Activated naive CD8-positive, alpha-beta T cell treated with anti-CD3 and anti-CD28 coated beads, Interleukin-2, amount 10 ng/mL, durations not matched to agents 7 days and 5 days (primary cell): ENCODE measurements around the gene ADAMTS5. TPM values are rescaled to one million over a fixed set of nuclear protein-coding genes. Genes with fewer than 3 reads are reported as not detected.

Experiments used
- ATAC-seq: fragments of 150-1000 bp; cut with Tn5 transposase; one replicate; pipeline ENCODE4 v1.10.0; 2021; ENCODE audit warnings: low read depth, moderate library complexity
- POLR2A ChIA-PET: fragments of 350-600 bp; sonication (Branson Sonifier 250); formaldehyde crosslinking; loops from one replicate; lab custom pipeline; 2021; ENCODE audit warnings: antibody characterized with exemption; lab: Charles Lee
- DNase-seq: peaks from one replicate; pipeline ENCODE4 v3.0.0; 2021
- H3K27ac Mint-ChIP-seq: one replicate; pipeline ENCODE4 v1.8.0; 2022; ENCODE audit warnings: mild to moderate bottlenecking, mixed read lengths
- H3K27me3 Mint-ChIP-seq: one replicate; pipeline ENCODE4 v1.8.0; 2022; ENCODE audit warnings: mild to moderate bottlenecking, moderate library complexity, mixed read lengths
- H3K36me3 Mint-ChIP-seq: one replicate; pipeline ENCODE4 v1.8.0; 2021; ENCODE audit warnings: mild to moderate bottlenecking, mixed read lengths
- H3K4me1 Mint-ChIP-seq: one replicate; pipeline ENCODE4 v1.8.0; 2021; ENCODE audit warnings: mixed read lengths
- H3K4me3 Mint-ChIP-seq: one replicate; pipeline ENCODE4 v1.8.0; 2022; ENCODE audit warnings: mild to moderate bottlenecking, moderate library complexity, mixed read lengths
- H3K9me3 Mint-ChIP-seq: one replicate; pipeline ENCODE4 v1.8.0; 2021; ENCODE audit warnings: mixed read lengths
- total RNA-seq, 2 experiments: library from RNA; stranded (reverse); gene quantifications; one replicate each; pipeline ENCODE4 v1.2.3, GENCODE V29; 2021

The ADAMTS5 gene
- total RNA-seq: not detected

DNA sequence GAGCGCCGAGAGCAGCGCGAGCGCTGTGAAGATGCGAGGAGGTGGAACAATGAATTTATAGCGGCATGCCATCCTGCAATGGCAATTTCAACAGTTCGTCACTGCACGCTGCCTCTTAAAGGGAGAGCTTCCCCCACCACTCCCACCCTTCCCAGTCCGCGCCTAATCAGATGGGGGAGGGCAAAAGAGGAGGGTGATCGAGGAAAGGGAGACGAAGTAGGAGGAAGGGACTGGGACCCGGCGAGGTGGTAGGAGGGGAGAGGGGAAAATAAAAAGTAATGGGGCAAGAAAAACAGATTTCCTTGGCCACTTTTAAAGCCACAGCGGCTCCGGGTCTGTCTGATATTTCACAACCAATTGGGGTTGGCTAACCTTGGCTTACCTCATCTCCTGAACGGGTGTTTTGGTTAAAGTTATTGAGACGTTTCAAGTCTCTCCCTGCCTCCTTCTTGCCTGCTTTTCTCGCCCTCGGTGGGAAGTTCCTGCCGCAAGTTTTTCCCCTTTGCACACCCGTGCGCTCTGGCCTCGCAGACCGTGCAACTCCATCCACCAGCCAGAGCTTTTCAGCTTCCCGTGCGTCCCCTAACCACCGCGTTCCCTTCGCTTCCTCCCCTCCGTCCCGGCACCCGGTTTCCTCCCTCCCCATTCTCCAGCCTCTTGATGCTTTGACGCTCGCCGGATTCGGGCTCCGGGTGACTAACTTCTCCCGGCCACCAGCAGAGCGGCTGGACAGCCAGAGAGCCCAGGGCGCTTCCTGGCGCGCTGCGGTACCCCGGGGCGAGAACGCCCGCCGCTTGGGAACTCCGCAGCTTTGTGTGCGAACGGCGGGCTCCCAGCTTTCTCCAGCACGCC, at the start of gene ADAMTS5:
Gene ADAMTS5, minus strand, starts transcription at position 27 of the 852 bp plus-strand sequence. CDS start 697 bp downstream, outside the sequence.
- Mint-ChIP-seq H3K36me3 (no peaks in the 10 kb centered on the region), H3K27ac (no peak within 1 kb of the TSS), H3K9me3 (no peaks in the 10 kb centered on the region), H3K27me3 (peaks cover 46% of the 10 kb centered on the region), H3K4me3 (no peak within 1 kb of the TSS), H3K4me1 (no peaks in the 10 kb centered on the region)
- POLR2A ChIA-PET: no interaction called here
- DNase-seq: no peak
- ATAC-seq: no peak

- H3K9me3 Mint-ChIP-seq: no peaks in the 10 kb centered on the region
- POLR2A ChIA-PET: no interaction called here
- H3K4me1 Mint-ChIP-seq: no peaks in the 10 kb centered on the region
- H3K27me3 Mint-ChIP-seq: no peaks in the 10 kb centered on the region
- no peaks in the 10 kb centered on the region for H3K36me3 Mint-ChIP-seq
- no peak overlapping the region for H3K4me3 Mint-ChIP-seq
- no peak for DNase-seq
- ATAC-seq: no peak
- H3K27ac Mint-ChIP-seq: no peak overlapping the region
These were observed 34.6 kb upstream of the ADAMTS5 start for GRCh38 chr21:27001526-27001925.

GRCh38 chr21:26983576-26983975, 16.7 kb upstream of the ADAMTS5 start:
- H3K4me1 Mint-ChIP-seq: no peaks in the 10 kb centered on the region
- H3K27me3 Mint-ChIP-seq: no peaks in the 10 kb centered on the region
- no peak overlapping the region for H3K27ac Mint-ChIP-seq
- DNase-seq (no peak), ATAC-seq (no peak)
- H3K4me3 Mint-ChIP-seq: no peak overlapping the region
- H3K36me3 Mint-ChIP-seq: no peaks in the 10 kb centered on the region
- no peaks in the 10 kb centered on the region for H3K9me3 Mint-ChIP-seq
- POLR2A ChIA-PET: no interaction called here

- Mint-ChIP-seq H3K4me3 (no peak overlapping the region), H3K9me3 (peaks cover 1% of the 10 kb centered on the region), H3K36me3 (no peaks in the 10 kb centered on the region), H3K4me1 (no peaks in the 10 kb centered on the region), H3K27ac (no peak overlapping the region), H3K27me3 (no peaks in the 10 kb centered on the region)
- DNase-seq (no peak), ATAC-seq (no peak)
- POLR2A ChIA-PET: no interaction called here
These were observed 15.9 kb upstream of the ADAMTS5 start for GRCh38 chr21:26982767-26983166.

DNA sequence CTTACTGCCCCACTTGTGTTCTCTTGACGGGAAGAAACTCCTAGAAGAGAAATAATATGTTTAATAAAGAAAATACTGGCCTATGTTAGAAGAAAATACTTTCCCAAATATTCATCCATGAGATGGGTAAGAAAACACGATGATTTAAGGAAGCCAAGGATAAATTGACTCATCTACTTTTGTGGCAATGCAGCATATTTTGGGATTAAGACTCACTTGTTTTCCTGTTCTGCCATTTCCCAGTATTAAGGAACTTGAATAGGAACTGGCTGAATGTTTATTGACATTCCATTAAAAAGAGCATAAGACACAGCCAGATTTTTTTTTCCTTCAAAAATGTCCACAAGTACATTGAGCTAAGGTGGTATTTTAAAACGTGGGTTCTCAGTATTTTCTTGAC, 10.9 kb upstream of the ADAMTS5 start:
- peaks cover 3% of the 10 kb centered on the region for H3K9me3 Mint-ChIP-seq
- H3K27me3 Mint-ChIP-seq: no peaks in the 10 kb centered on the region
- no peak overlapping the region for H3K4me3 Mint-ChIP-seq
- ATAC-seq (no peak), DNase-seq (no peak)
- POLR2A ChIA-PET: no interaction called here
- no peak overlapping the region for H3K27ac Mint-ChIP-seq
- no peaks in the 10 kb centered on the region for H3K4me1 Mint-ChIP-seq
- no peaks in the 10 kb centered on the region for H3K36me3 Mint-ChIP-seq

DNA sequence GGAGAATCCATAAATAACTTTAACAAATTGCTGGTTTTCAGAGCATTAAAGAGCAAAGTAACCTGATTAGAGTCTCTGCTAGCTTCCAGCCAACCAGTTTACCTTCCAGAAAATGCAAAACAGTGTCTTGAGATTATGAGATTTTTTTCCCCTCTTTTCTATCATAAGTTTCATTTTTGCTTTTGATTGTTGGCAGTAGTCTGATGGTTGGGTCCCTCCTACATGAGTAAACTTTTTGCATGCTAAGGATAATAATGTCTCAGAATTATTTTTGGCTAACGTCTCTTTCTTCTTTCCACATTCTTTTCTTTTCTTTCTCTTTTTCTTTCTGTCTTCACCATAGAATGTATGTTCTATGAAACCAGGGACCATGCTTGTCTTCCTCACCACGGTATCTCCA, 6.3 kb upstream of the ADAMTS5 start:
- POLR2A ChIA-PET: no interaction called here
- no peak overlapping the region for H3K4me3 Mint-ChIP-seq
- H3K27ac Mint-ChIP-seq: no peak overlapping the region
- ATAC-seq (no peak), DNase-seq (no peak)
- no peaks in the 10 kb centered on the region for H3K36me3 Mint-ChIP-seq
- H3K4me1 Mint-ChIP-seq: no peaks in the 10 kb centered on the region
- H3K9me3 Mint-ChIP-seq: peaks cover 3% of the 10 kb centered on the region
- H3K27me3 Mint-ChIP-seq: peaks cover 9% of the 10 kb centered on the region

- peaks cover 18% of the 10 kb centered on the region for H3K27me3 Mint-ChIP-seq
- peaks cover 2% of the 10 kb centered on the region for H3K9me3 Mint-ChIP-seq
- POLR2A ChIA-PET: no interaction called here
- H3K36me3 Mint-ChIP-seq: no peaks in the 10 kb centered on the region
- ATAC-seq (no peak), DNase-seq (no peak)
- no peak overlapping the region for H3K4me3 Mint-ChIP-seq
- H3K27ac Mint-ChIP-seq: no peak overlapping the region
- no peaks in the 10 kb centered on the region for H3K4me1 Mint-ChIP-seq
These were observed 5.3 kb upstream of the ADAMTS5 start for GRCh38 chr21:26972192-26972591.

DNA sequence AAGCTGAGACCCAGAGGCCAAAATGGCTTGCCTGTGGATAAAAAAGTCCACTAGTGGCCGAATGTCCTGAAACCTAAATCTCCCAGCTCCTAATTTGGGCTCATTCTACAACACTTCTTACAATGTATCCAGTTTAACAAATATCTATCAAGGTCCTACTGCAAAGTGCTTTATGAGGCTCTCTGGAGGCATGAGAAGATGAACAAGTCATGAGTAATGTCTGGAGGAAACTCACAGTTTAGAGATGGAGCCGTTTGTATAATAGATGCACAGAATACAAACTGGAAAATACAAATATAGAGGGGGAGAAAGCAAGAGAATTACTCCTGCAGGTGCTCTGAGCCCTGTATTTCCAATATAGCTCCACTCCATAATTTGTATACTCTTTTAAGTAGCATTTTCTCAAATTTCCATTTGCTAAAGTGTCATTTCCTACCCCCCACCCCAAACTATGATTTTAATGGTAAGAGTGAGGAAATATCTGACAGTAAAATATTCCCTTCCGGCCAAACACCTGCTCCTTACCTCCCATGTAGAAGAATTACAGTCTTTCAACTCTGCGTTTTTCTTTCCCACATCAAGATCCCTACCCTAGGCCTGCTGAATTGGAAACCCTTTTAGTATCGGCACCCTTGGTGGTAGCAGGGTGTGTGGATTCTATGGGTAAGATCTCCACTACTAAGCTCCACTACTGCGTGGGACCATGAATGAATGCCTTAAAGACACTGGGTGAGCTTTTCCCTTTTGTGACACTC, 3.3 kb upstream of the ADAMTS5 start:
- DNase-seq: no peak
- H3K4me1 Mint-ChIP-seq: no peaks in the 10 kb centered on the region
- H3K27me3 Mint-ChIP-seq: peaks cover 32% of the 10 kb centered on the region
- H3K9me3 Mint-ChIP-seq: no peaks in the 10 kb centered on the region
- no peak overlapping the region for H3K27ac Mint-ChIP-seq
- POLR2A ChIA-PET: no interaction called here
- no peak overlapping the region for H3K4me3 Mint-ChIP-seq
- no peaks in the 10 kb centered on the region for H3K36me3 Mint-ChIP-seq
- no peak for ATAC-seq

DNA sequence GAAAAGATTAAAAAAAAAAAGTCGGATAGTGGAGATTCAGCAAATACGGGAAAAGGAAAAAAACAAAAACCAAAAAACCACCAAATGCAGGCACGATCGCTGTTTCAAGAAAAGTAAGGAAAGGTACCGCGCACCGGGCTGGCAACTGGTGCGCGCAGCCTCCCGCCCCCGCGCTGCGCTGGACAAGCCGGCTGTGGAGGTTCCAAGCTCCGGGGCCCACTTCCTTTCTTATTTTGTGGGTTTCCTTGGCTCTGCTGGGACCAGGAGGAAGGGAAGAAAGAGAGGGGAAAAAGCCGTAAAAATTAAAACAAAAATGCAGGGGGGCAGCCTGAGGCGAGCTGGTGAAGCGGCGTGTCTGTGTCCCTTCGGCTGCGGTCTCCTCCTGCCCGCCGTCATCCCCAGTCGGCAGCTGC, 233 bp downstream of the ADAMTS5 start:
- Mint-ChIP-seq H3K36me3 (no peaks in the 10 kb centered on the region), H3K27ac (no peak overlapping the region), H3K9me3 (no peaks in the 10 kb centered on the region), H3K4me3 (no peak overlapping the region), H3K27me3 (peaks cover 46% of the 10 kb centered on the region), H3K4me1 (no peaks in the 10 kb centered on the region)
- POLR2A ChIA-PET: no interaction called here
- no peak for ATAC-seq
- no peak for DNase-seq

GRCh38 chr21:26965907-26966581, 844 bp downstream of the ADAMTS5 start:
- DNase-seq: peak; percentile 27
- POLR2A ChIA-PET: no interaction called here
- no peak overlapping the region for H3K27ac Mint-ChIP-seq

GRCh38 chr21:26965040-26965906, 1.6 kb downstream of the ADAMTS5 start:
- DNase-seq: no peak
- Mint-ChIP-seq H3K4me3 (no peak overlapping the region), H3K9me3 (no peaks in the 10 kb centered on the region), H3K27ac (no peak overlapping the region), H3K4me1 (no peaks in the 10 kb centered on the region), H3K36me3 (no peaks in the 10 kb centered on the region), H3K27me3 (peaks cover 43% of the 10 kb centered on the region)
- ATAC-seq: no peak
- POLR2A ChIA-PET: no interaction called here

More at GRCh38 chr21:26965907-26966581, 844 bp downstream of the ADAMTS5 start:
- no peaks in the 10 kb centered on the region for H3K36me3 Mint-ChIP-seq
- peaks cover 46% of the 10 kb centered on the region for H3K27me3 Mint-ChIP-seq
- H3K4me1 Mint-ChIP-seq: no peaks in the 10 kb centered on the region
- no peak for ATAC-seq
- no peaks in the 10 kb centered on the region for H3K9me3 Mint-ChIP-seq
- H3K4me3 Mint-ChIP-seq: no peak overlapping the region

DNA sequence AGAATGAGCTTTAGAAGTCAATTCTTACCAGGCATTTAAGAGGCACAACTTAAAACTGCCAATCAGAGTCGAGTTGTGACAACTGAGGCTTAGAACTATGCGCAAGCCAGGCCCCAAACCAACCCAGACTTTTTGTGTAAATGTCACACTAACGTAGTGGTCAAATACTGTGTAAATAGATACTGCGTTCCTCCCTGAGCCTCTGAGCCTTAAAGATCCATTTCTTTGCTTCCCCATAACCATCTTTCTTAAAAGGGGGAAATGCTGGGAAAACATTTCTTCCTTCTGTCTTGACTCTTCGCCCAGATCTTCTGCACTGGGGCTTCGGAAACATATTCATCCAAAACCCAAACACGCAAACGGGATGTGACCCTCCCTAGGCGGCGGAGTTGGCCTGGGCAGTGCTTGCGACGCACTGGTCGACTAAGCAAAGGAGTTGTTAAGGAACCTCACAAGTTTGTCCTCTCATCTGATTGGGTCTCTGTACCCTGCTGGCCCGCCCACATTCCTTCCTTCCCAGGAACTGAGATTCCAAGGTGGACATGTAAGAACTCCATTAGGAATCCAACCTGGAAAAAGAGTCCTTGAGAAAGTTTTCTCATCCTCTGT, 2.6 kb downstream of the ADAMTS5 start:
- no peaks in the 10 kb centered on the region for H3K36me3 Mint-ChIP-seq
- H3K4me1 Mint-ChIP-seq: no peaks in the 10 kb centered on the region
- H3K27me3 Mint-ChIP-seq: peaks cover 43% of the 10 kb centered on the region
- H3K9me3 Mint-ChIP-seq: no peaks in the 10 kb centered on the region
- DNase-seq (no peak), ATAC-seq (no peak)
- H3K27ac Mint-ChIP-seq: no peak overlapping the region
- H3K4me3 Mint-ChIP-seq: no peak overlapping the region
- POLR2A ChIA-PET: interaction anchor here (0.6 kb wide), 1 partner anchor 651 kb away, joined by 3 read pairs; no protein-coding TSS in a partner anchor
